Hepatocyte (in vitro differentiated cells): ENCODE data around the gene MICB. TPM values are rescaled to one million over a fixed set of nuclear protein-coding genes. Genes with fewer than 3 reads are reported as not detected.

Experiments used
- DNase-seq: peaks from one replicate; pipeline ENCODE4 v3.0.0-alpha.2; 2016; ENCODE audit warnings: low spot score
- H2AFZ ChIP-seq: fragments of 200-600 bp; sonication (generic); 2 replicates; pipeline ENCODE4 v1.6.0; 2016; ENCODE audit warnings: antibody characterized with exemption, mild to moderate bottlenecking
- H3K27ac ChIP-seq: fragments of 200-600 bp; sonication (generic); 2 replicates; pipeline ENCODE4 v1.5.1; 2016; ENCODE audit warnings: mild to moderate bottlenecking
- H3K27me3 ChIP-seq: fragments of 200-600 bp; sonication (generic); 2 replicates; pipeline ENCODE4 v1.6.1; 2016
- H3K36me3 ChIP-seq: fragments of 200-600 bp; sonication (generic); replicated peaks from 2 replicates; pipeline ENCODE4 v1.5.1; 2016; ENCODE audit warnings: low read depth; ENCODE audit not compliant: insufficient read depth
- H3K4me1 ChIP-seq: fragments of 200-600 bp; sonication (generic); 2 replicates; pipeline ENCODE4 v1.5.1; 2016; ENCODE audit warnings: mild to moderate bottlenecking, moderate library complexity; ENCODE audit not compliant: insufficient read depth
- H3K4me2 ChIP-seq: fragments of 200-600 bp; sonication (generic); 2 replicates; pipeline ENCODE4 v1.6.0; 2016
- H3K4me3 ChIP-seq: fragments of 200-600 bp; sonication (generic); 2 replicates; pipeline ENCODE4 v1.5.1; 2016; ENCODE audit warnings: mild to moderate bottlenecking
- H3K79me2 ChIP-seq: fragments of 200-600 bp; sonication (generic); 2 replicates; pipeline ENCODE4 v1.6.0; 2017; ENCODE audit warnings: mild to moderate bottlenecking
- H3K9me2 ChIP-seq: fragments of 200-600 bp; sonication (generic); replicated peaks from 2 replicates; pipeline ENCODE4 v1.6.0; 2017; ENCODE audit warnings: mild to moderate bottlenecking; ENCODE audit not compliant: insufficient read depth
- H3K9me3 ChIP-seq: fragments of 200-600 bp; sonication (generic); 2 replicates; pipeline ENCODE4 v1.5.1; 2016; ENCODE audit warnings: low read depth, mild to moderate bottlenecking
- H4K20me1 ChIP-seq: fragments of 200-600 bp; sonication (generic); 2 replicates; pipeline ENCODE4 v1.6.0; 2016; ENCODE audit warnings: mild to moderate bottlenecking; ENCODE audit not compliant: insufficient read depth, poor library complexity, severe bottlenecking
- CTCF ChIP-seq: fragments of 200-600 bp; sonication (generic); IDR thresholded peaks from 2 replicates; pipeline ENCODE4 v1.5.1; 2016; ENCODE audit warnings: antibody characterized with exemption, mild to moderate bottlenecking; ENCODE audit not compliant: poor library complexity
- EZH2 ChIP-seq: fragments of 200-600 bp; sonication (generic); IDR thresholded peaks from 2 replicates; pipeline ENCODE4 v1.6.1; 2016; ENCODE audit warnings: antibody characterized with exemption, mild to moderate bottlenecking, borderline replicate concordance
- EZH2phosphoT487 ChIP-seq: fragments of 200-600 bp; sonication (generic); IDR thresholded peaks from one replicate; pipeline ENCODE4 v1.6.1; 2018; ENCODE audit warnings: antibody characterized with exemption, mild to moderate bottlenecking, low read depth, moderate library complexity; ENCODE audit not compliant: unreplicated experiment, severe bottlenecking
- WGBS: methylation state at CpG from one replicate; pipeline ENCODE4 v1.1.6; 2016; ENCODE audit warnings: low lambda C conversion rate; ENCODE audit errors: missing lambda C conversion rate; 5-methylcytosine and 5-hydroxymethylcytosine counted together
- polyA plus RNA-seq: library from polyadenylated mRNA; unstranded; fragments of >200 nt; fragmentation: Nextera tagmentation; extraction: Ambion mirVana; gene quantifications from 2 replicates; pipeline ENCODE4 v1.2.1, GENCODE V29; 2016
- total RNA-seq: library from RNA; depleted of rRNA; stranded (reverse); fragments of >200 nt; gene quantifications from 2 replicates; pipeline ENCODE4 v1.2.3, GENCODE V29; 2014

Gene MICB
- total and polyA plus RNA-seq, 2 experiments from 2014 or later, result 0.11 to 0.67 TPM

DNA sequence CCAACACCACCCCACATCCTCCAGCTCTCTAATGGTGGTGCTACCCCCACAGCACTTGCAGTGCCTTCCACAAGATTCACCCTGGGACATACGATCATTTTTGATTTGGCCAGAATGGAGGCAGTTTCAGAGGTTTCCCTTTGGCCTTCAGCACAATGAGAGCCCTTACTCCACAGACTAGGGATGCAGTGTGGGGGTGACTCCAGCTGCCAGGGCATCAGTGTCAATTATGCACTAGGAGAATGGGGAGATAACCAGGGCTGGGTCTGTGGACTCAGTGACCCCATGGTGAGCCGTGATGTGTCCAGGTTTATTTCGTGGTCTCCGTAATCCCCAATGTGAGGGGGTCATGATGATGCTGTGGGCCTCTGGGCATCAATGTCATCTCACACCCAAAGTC is 31.5 kb upstream of the MICB start:
- H3K36me3 ChIP-seq, result no peaks in the 10 kb centered on the region
- no peaks in the 10 kb centered on the region for H3K9me2 ChIP-seq
- H2AFZ ChIP-seq, result no peak overlapping the region
- H3K4me2 ChIP-seq, result no peak overlapping the region
- 79% methylated on average over 4 of the region's 4 CpGs for WGBS
- H4K20me1 ChIP-seq, result no peaks in the 10 kb centered on the region
- no peak for DNase-seq
- no peaks in the 10 kb centered on the region for H3K79me2 ChIP-seq
- H3K4me3 ChIP-seq, result no peak overlapping the region
- H3K9me3 ChIP-seq, result no peaks in the 10 kb centered on the region
- H3K27ac ChIP-seq, result no peak overlapping the region
- TF ChIP-seq EZH2 (no peak), CTCF (no peak), EZH2phosphoT487 (no peak)
- no peaks in the 10 kb centered on the region for H3K27me3 ChIP-seq
- no peaks in the 10 kb centered on the region for H3K4me1 ChIP-seq

- DNase-seq, result no peak
- Histone ChIP-seq H4K20me1 (no peaks in the 10 kb centered on the region), H2AFZ (no peak overlapping the region), H3K9me3 (no peaks in the 10 kb centered on the region), H3K79me2 (no peaks in the 10 kb centered on the region), H3K36me3 (no peaks in the 10 kb centered on the region), H3K4me2 (no peak overlapping the region), H3K9me2 (no peaks in the 10 kb centered on the region), H3K27ac (no peak overlapping the region), H3K27me3 (no peaks in the 10 kb centered on the region), H3K4me1 (no peaks in the 10 kb centered on the region), H3K4me3 (no peak overlapping the region)
- TF ChIP-seq CTCF (no peak), EZH2phosphoT487 (no peak), EZH2 (no peak)
- WGBS, result 78% methylated on average over 8 of the region's 8 CpGs
Measured at GRCh38 chr6:31467151-31467550, 30.8 kb upstream of the MICB start.

GRCh38 chr6:31468311-31468710 is 29.6 kb upstream of the MICB start:
- no peaks in the 10 kb centered on the region for H3K4me1 ChIP-seq
- no peaks in the 10 kb centered on the region for H4K20me1 ChIP-seq
- no peak for TF ChIP-seq CTCF
- no peak for TF ChIP-seq EZH2phosphoT487
- no peak for TF ChIP-seq EZH2
- H3K9me3 ChIP-seq, result no peaks in the 10 kb centered on the region
- WGBS, result 64% methylated on average over 2 of the region's 2 CpGs
- no peaks in the 10 kb centered on the region for H3K27me3 ChIP-seq
- H3K4me3 ChIP-seq, result no peak overlapping the region
- no peak overlapping the region for H3K27ac ChIP-seq
- no peak overlapping the region for H3K4me2 ChIP-seq
- DNase-seq, result no peak
- H2AFZ ChIP-seq, result no peak overlapping the region
- H3K36me3 ChIP-seq, result no peaks in the 10 kb centered on the region
- H3K79me2 ChIP-seq, result no peaks in the 10 kb centered on the region
- H3K9me2 ChIP-seq, result no peaks in the 10 kb centered on the region

- Histone ChIP-seq H3K36me3 (no peaks in the 10 kb centered on the region), H3K4me2 (no peak overlapping the region), H4K20me1 (no peaks in the 10 kb centered on the region), H2AFZ (no peak overlapping the region), H3K4me1 (no peaks in the 10 kb centered on the region), H3K27me3 (peaks cover under 1% of the 10 kb centered on the region), H3K27ac (no peak overlapping the region), H3K4me3 (no peak overlapping the region), H3K9me2 (no peaks in the 10 kb centered on the region), H3K9me3 (no peaks in the 10 kb centered on the region), H3K79me2 (no peaks in the 10 kb centered on the region)
- DNase-seq, result no peak
- TF ChIP-seq CTCF (no peak), EZH2 (no peak), EZH2phosphoT487 (no peak)
- 98% methylated on average over 2 of the region's 2 CpGs for WGBS
Measured at GRCh38 chr6:31470801-31471200, 27.1 kb upstream of the MICB start.
